Fibroblast of pulmonary artery (primary cell): Measurements from ENCODE around the gene PSMA7.
"Not testable (repeated sequence)": the region's sequence is repeated elsewhere in the genome, so short reads cannot be mapped to it uniquely, and the experiment has no call there.

Source experiments
- DNase-seq: peaks from one replicate; pipeline ENCODE4 v3.0.0-alpha.2; 2010; ENCODE audit warnings: low read depth
- H3K4me3 ChIP-seq: replicated peaks from 2 replicates; pipeline ENCODE4 v1.5.1; 2011; ENCODE audit warnings: low read depth, mild to moderate bottlenecking, control low read depth, low read length, moderate library complexity
- CTCF ChIP-seq: IDR thresholded peaks from 2 replicates; pipeline ENCODE4 v1.5.1; 2011; ENCODE audit warnings: mild to moderate bottlenecking, control low read depth, low read length, inconsistent platforms; ENCODE audit errors: missing control alignments

PSMA7 gene

GRCh38 chr20:62149532-62150309, 6.5 kb upstream of the PSMA7 start:
- TF ChIP-seq CTCF: no peak
- DNase-seq: peak; percentile 33
- H3K4me3 ChIP-seq: no peak overlapping the region

- H3K4me3 ChIP-seq: no peak overlapping the region
- no peak for TF ChIP-seq CTCF
- DNase-seq: no peak
These were observed 5.7 kb upstream of the PSMA7 start for GRCh38 chr20:62148908-62149314.

- not testable (repeated sequence) for H3K4me3 ChIP-seq, DNase-seq
These were observed 5.2 kb upstream of the PSMA7 start for GRCh38 chr20:62148383-62148782.

- DNase-seq: no peak
- no peak for TF ChIP-seq CTCF
- H3K4me3 ChIP-seq: no peak overlapping the region
These were observed 4.3 kb upstream of the PSMA7 start for GRCh38 chr20:62147528-62147927.

GRCh38 chr20:62147125-62147524, 3.9 kb upstream of the PSMA7 start:
- TF ChIP-seq CTCF: no peak
- no peak overlapping the region for H3K4me3 ChIP-seq
- DNase-seq: no peak

GRCh38 chr20:62146019-62146755, 3.0 kb upstream of the PSMA7 start:
- no peak for DNase-seq
- H3K4me3 ChIP-seq: no peak overlapping the region
- no peak for TF ChIP-seq CTCF

GRCh38 chr20:62145688-62146018, 2.5 kb upstream of the PSMA7 start:
- DNase-seq: no peak
- H3K4me3 ChIP-seq: no peak overlapping the region
- no peak for TF ChIP-seq CTCF
